ENCODE data around the gene SLC22A1.
"Not testable (repeated sequence)": the region's sequence is repeated elsewhere in the genome, so short reads cannot be mapped to it uniquely, and the experiment has no call there.

SLC22A1 gene

DNA sequence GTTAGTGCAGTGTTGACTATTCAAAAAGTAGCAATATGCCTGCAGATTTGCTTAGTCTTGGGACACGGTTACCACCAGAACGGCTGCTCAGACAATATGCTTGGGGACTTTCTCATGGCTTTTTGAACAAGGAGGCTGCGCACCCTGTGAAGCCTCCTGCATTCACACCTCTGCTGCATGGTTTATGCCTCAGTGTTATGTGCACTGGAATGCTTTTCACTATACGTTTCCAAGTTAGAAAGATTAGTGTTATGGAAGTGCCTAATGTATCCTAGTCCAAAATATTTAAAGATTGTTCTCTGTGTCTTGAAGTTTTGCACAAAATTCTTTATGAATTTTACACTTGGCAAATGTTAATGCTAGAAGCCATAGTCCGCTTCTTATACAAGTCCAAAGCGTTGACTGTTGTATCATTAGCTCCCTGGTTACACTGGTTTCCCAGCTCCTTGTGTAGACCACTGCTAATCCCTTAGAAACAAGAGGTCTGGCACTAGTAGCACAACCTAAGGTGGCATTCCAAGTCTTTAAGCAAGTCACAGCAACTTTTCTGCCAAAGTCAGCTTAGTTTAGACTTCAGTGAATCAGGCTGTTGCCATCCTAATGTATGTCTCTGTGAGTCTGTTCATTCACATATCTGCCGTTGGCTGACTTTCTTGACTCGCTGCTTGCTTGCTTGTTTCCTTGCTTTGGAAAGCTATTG, 26.3 kb upstream of the SLC22A1 start:
- no peak for DNase-seq

- DNase-seq = no peak
Measured at GRCh38 chr6:160101277-160102205, 20.1 kb upstream of the SLC22A1 start.

- DNase-seq = no peak
Measured at GRCh38 chr6:160102399-160102798, 19.2 kb upstream of the SLC22A1 start.

GRCh38 chr6:160102956-160103824, 18.4 kb upstream of the SLC22A1 start:
- no peak for DNase-seq

DNA sequence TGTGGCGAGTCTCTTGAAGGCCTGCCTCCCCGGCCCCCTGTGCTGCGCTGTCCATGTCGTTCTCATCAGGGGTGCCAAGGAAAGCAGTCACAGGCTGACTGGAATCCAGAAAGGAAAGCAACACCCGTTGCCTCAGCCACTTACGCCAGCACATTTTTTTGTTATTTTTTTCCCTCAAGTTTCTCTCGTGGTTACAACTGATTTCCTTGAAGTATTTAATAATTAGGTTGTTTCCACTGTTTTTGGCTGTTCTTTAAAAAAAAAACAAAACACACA, 17.9 kb upstream of the SLC22A1 start:
- no peak for DNase-seq

GRCh38 chr6:160104821-160105517, 16.6 kb upstream of the SLC22A1 start:
- no peak for DNase-seq

DNA sequence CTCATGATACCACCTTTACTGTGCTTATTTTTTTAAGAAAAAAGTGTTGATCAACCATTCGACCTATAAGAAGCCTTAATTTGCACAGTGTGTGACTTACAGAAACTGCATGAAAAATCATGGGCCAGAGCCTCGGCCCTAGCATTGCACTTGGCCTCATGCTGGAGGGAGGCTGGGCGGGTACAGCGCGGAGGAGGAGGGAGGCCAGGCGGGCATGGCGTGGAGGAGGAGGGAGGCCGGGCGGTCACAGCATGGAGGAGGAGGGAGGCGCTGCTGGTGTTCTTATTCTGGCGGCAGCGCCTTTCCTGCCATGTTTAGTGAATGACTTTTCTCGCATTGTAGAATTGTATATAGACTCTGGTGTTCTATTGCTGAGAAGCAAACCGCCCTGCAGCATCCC, 15.6 kb upstream of the SLC22A1 start:
- DNase-seq = no peak

DNA sequence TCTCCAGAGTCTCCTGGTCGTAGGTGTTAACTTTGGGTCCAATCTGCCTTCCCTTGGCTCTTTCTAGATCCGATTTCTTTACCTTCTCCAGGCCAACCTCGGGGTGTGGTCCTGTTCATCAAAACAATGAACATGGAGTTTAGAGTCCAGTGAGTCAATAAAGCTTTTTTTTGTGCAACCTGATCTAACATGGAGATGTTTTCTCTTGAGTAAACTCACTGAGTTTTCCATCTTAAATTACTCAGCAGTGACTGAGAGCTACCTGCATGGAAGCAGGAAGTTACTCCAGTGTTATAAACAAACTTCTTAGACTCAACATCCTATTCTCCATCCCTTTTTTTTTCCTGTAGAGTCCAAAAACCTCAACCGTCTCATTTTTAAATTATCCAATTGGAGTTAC, 14.9 kb upstream of the SLC22A1 start:
- no peak for DNase-seq

- no peak for DNase-seq
Measured at GRCh38 chr6:160108077-160108476, 13.5 kb upstream of the SLC22A1 start.

GRCh38 chr6:160110586-160111123, 11.0 kb upstream of the SLC22A1 start:
- no peak for DNase-seq

- no peak for DNase-seq
Measured at GRCh38 chr6:160111806-160112205, 9.8 kb upstream of the SLC22A1 start.

DNA sequence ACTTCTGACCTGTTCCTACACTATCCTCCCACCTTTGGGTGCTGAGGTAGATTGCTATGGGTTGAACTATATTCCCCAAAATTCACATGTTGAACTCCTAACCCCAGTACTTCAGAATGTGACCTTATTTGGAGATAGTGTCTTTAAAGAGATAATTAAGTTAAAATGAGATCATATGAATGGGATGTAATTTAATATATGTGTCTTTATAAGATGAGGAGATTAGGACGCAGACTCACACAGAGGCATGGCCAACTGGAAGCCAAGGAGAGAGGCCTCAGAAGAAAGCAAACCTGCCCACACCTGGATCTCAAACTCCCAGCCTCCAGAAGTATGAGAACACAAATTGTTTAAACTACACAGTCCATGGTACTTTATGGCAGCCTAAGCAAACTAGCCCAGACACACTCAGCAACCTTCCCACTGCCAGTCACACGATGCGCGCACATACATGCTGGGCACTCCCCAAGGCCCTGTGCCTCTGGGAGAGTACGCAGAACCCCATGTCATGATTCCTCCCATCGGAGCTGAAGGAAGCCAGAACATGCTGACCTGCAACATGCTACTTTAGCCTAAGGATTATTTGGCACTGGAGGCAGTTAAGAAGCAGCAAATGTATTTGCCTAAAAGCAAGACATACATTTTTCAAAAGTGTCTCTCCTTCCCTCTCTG, 8.9 kb upstream of the SLC22A1 start:
- DNase-seq = no peak

- not testable (repeated sequence) for DNase-seq
Measured at GRCh38 chr6:160114536-160114935, 7.1 kb upstream of the SLC22A1 start.

GRCh38 chr6:160115421-160115820, 6.2 kb upstream of the SLC22A1 start:
- DNase-seq = no peak

- DNase-seq = no peak
Measured at GRCh38 chr6:160116411-160116810, 5.2 kb upstream of the SLC22A1 start.

DNA sequence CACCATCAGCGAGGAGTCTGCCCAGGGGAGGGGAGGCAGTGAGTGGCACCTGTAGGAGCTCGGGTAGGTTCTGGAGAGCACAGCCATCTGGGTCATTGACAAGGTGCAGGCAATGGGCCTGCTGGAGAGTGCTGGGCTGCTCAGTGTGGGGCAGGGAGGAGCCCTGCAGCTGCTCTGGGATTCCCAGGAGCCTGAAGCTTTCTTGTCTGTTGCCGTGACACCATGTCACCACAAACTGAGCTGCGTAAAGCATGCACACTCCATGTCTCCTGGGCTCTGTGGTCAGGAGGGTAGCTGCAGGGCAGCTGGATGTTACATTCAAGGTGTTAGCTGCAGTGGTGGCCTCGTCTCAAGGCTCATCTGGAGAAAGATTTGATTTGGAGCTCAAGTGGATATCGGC, 4.5 kb upstream of the SLC22A1 start:
- no peak for DNase-seq

- no peak for DNase-seq
Measured at GRCh38 chr6:160118620-160119229, 2.9 kb upstream of the SLC22A1 start.

DNA sequence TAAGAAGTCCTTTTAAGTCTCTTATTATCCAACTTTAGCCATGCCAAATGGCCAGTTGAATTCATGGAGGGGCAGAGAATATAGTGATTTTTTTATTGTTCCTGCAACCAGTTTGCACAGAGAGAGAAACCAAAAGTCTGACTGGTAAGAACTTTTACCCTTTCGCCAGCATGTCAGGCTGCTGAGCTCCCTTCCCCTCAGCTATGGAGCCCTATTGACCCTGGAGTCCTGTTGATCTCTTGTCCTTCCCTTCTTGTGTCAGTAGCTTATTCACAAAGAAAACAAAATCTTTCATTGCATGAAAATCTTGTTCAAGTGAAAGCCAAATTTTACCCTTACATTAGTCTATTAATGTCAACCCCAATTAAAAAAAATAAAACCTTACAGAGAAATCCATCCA, 1.5 kb upstream of the SLC22A1 start:
- no peak for DNase-seq

- DNase-seq = no peak
Measured at GRCh38 chr6:160121981-160122380, 366 bp downstream of the SLC22A1 start.

- no peak for DNase-seq
Measured at GRCh38 chr6:160122744-160123143, 1.1 kb downstream of the SLC22A1 start.

DNA sequence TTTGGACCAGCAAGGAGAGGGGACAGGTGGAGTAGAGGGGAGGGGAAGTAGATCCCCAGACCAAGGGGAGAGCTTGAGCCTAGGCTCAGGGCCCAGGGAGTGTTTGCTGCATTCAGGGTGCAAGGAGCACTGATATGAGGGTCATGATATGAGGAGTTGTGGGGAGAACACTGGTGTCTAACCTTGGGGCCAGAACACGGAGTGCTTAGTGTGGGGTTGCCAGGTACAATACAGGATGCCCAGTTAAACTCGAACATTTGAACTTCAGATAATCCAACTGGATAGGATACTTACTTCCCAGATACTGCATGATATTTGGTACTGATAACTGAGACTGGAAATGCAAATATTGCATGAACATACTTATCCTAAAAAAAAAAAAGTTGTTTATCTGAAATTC, 2.4 kb downstream of the SLC22A1 start:
- DNase-seq = no peak

DNA sequence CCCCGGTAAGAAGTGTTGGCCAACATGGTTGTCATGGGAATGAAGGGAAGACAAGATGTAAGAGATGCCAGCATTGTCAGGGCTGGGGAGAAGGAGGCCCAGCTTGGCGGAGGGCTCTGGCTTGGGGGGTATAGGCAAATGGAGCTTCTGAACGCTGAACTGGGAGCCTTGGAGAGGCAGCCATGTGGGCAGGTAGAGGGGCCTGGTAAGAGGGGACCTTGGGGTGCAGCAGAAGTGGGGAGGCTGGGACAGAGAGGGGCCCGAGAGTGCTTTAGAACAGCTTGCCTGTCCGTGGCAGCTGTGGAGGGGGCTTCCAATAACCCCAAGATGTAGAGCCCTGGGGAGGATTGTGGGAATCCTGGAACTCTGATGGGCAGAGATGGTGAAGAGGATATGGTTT, 3.0 kb downstream of the SLC22A1 start:
- DNase-seq = no peak
